ENCODE measurements around the gene UNK.

DNA sequence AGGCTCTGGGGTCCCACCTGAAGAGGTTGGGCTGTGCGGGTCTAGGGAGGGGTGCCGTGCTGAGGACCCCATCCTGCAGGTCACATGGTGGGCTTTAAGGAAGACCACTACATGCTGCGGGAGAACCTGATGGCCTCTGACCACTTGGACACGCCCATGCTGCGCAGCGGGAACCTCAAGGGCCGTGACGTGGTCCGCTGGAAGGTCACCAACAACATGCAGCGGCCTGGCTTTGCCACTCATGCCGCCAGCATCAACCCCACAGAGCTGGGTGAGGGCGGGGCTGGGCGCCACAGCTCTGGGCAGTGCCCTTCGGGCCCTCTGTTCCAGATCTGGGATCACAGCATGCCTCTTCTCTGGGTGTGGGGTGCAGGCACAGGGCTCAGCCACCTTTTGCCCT lies 44.8 kb upstream of the UNK start:
- TF ChIP-seq EZH2 (IDR thresholded peaks at IDR 0.05; ENCODE audit: borderline replicate concordance, low read length): no peak
- TF ChIP-seq, protein P1, sequence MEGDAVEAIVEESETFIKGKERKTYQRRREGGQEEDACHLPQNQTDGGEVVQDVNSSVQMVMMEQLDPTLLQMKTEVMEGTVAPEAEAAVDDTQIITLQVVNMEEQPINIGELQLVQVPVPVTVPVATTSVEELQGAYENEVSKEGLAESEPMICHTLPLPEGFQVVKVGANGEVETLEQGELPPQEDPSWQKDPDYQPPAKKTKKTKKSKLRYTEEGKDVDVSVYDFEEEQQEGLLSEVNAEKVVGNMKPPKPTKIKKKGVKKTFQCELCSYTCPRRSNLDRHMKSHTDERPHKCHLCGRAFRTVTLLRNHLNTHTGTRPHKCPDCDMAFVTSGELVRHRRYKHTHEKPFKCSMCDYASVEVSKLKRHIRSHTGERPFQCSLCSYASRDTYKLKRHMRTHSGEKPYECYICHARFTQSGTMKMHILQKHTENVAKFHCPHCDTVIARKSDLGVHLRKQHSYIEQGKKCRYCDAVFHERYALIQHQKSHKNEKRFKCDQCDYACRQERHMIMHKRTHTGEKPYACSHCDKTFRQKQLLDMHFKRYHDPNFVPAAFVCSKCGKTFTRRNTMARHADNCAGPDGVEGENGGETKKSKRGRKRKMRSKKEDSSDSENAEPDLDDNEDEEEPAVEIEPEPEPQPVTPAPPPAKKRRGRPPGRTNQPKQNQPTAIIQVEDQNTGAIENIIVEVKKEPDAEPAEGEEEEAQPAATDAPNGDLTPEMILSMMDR (IDR thresholded peaks at IDR 0.05; ENCODE audit: low read length): no peak

Data from OCI-LY1 (cell line).